Measurements from ENCODE around the gene ZSWIM5.

GRCh38 chr1:45040297-45040696 is 166.1 kb downstream of the ZSWIM5 start:
- no peak for TF ChIP-seq CTCF (IDR thresholded peaks at IDR 0.05; ENCODE audit: insufficient read depth, low read length)
- no peak for TF ChIP-seq POLR2AphosphoS5 (IDR thresholded peaks at IDR 0.05; ENCODE audit: low read depth)
- no peak for TF ChIP-seq GABPA (IDR thresholded peaks at IDR 0.05; ENCODE audit: low read depth)
- no peak for TF ChIP-seq REST (IDR thresholded peaks at IDR 0.05; ENCODE audit: insufficient replicate concordance, low read depth)
- TF ChIP-seq SPI1 (IDR thresholded peaks at IDR 0.05; ENCODE audit: borderline replicate concordance, low read depth): no peak
